ENCODE measurements around the gene TMEM125.

DNA sequence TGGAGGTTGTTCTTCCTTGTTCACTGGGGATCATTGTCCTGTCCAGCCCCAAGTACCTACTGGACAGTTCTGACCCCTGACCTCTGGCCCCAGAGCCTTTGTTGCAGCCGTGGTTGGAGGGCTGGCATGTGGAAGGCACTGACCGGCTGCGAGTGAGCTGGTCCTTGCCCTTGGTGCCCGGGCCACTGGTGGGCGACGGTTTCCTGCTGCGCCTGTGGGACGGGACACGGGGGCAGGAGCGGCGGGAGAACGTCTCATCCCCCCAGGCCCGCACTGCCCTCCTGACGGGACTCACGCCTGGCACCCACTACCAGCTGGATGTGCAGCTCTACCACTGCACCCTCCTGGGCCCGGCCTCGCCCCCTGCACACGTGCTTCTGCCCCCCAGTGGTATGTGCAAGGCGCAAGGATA lies 42.4 kb downstream of the TMEM125 start:
- no peak for TF ChIP-seq JUND (IDR thresholded peaks at IDR 0.05; ENCODE audit: low read depth, low read length)
- TF ChIP-seq EZH2 (IDR thresholded peaks at IDR 0.05; ENCODE audit: borderline replicate concordance, control insufficient read depth, low read depth, low read length): no peak
- TF ChIP-seq, protein P1, sequence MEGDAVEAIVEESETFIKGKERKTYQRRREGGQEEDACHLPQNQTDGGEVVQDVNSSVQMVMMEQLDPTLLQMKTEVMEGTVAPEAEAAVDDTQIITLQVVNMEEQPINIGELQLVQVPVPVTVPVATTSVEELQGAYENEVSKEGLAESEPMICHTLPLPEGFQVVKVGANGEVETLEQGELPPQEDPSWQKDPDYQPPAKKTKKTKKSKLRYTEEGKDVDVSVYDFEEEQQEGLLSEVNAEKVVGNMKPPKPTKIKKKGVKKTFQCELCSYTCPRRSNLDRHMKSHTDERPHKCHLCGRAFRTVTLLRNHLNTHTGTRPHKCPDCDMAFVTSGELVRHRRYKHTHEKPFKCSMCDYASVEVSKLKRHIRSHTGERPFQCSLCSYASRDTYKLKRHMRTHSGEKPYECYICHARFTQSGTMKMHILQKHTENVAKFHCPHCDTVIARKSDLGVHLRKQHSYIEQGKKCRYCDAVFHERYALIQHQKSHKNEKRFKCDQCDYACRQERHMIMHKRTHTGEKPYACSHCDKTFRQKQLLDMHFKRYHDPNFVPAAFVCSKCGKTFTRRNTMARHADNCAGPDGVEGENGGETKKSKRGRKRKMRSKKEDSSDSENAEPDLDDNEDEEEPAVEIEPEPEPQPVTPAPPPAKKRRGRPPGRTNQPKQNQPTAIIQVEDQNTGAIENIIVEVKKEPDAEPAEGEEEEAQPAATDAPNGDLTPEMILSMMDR (IDR thresholded peaks at IDR 0.05 in 2 of 3, conservative IDR thresholded peaks at IDR 0.05 in 1 of 3; ENCODE audit: control insufficient read depth in 2 of 3, extremely low read depth in 1 of 3, insufficient read depth in 1 of 3, low read depth in 3 of 3, low read length in 3 of 3): no peak
- TF ChIP-seq, protein P2, sequence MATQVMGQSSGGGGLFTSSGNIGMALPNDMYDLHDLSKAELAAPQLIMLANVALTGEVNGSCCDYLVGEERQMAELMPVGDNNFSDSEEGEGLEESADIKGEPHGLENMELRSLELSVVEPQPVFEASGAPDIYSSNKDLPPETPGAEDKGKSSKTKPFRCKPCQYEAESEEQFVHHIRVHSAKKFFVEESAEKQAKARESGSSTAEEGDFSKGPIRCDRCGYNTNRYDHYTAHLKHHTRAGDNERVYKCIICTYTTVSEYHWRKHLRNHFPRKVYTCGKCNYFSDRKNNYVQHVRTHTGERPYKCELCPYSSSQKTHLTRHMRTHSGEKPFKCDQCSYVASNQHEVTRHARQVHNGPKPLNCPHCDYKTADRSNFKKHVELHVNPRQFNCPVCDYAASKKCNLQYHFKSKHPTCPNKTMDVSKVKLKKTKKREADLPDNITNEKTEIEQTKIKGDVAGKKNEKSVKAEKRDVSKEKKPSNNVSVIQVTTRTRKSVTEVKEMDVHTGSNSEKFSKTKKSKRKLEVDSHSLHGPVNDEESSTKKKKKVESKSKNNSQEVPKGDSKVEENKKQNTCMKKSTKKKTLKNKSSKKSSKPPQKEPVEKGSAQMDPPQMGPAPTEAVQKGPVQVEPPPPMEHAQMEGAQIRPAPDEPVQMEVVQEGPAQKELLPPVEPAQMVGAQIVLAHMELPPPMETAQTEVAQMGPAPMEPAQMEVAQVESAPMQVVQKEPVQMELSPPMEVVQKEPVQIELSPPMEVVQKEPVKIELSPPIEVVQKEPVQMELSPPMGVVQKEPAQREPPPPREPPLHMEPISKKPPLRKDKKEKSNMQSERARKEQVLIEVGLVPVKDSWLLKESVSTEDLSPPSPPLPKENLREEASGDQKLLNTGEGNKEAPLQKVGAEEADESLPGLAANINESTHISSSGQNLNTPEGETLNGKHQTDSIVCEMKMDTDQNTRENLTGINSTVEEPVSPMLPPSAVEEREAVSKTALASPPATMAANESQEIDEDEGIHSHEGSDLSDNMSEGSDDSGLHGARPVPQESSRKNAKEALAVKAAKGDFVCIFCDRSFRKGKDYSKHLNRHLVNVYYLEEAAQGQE (IDR thresholded peaks at IDR 0.05; ENCODE audit: low read depth, low read length): no peak
- no peak for TF ChIP-seq NFYB (IDR thresholded peaks at IDR 0.05; ENCODE audit: insufficient read depth, low read depth, low read length)
- no peak for TF ChIP-seq CBX5 (IDR thresholded peaks at IDR 0.05; ENCODE audit: low read depth)
- TF ChIP-seq CREB1 (IDR thresholded peaks at IDR 0.05; ENCODE audit: low read depth): no peak
- no peak for TF ChIP-seq SMAD1 (IDR thresholded peaks at IDR 0.05; ENCODE audit: low read depth, partially characterized antibody)
- no peak for TF ChIP-seq POLR2A (IDR thresholded peaks at IDR 0.05; ENCODE audit: low read depth, low read length)
- TF ChIP-seq, protein P3, sequence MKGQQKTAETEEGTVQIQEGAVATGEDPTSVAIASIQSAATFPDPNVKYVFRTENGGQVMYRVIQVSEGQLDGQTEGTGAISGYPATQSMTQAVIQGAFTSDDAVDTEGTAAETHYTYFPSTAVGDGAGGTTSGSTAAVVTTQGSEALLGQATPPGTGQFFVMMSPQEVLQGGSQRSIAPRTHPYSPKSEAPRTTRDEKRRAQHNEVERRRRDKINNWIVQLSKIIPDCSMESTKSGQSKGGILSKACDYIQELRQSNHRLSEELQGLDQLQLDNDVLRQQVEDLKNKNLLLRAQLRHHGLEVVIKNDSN (IDR thresholded peaks at IDR 0.05; ENCODE audit: borderline replicate concordance, extremely low read length, insufficient read depth, low read depth, low read length): no peak
- TF ChIP-seq GABPA (IDR thresholded peaks at IDR 0.05; ENCODE audit: low read depth): no peak
- TF ChIP-seq CBX3 (IDR thresholded peaks at IDR 0.05; ENCODE audit: borderline replicate concordance, low read depth): no peak

All from GM12878 (cell line).